ENCODE measurements around the gene SLC35F2.
"Not testable (repeated sequence)": the region's sequence is repeated elsewhere in the genome, so short reads cannot be mapped to it uniquely, and the experiment has no call there.

Gene SLC35F2, protein sequence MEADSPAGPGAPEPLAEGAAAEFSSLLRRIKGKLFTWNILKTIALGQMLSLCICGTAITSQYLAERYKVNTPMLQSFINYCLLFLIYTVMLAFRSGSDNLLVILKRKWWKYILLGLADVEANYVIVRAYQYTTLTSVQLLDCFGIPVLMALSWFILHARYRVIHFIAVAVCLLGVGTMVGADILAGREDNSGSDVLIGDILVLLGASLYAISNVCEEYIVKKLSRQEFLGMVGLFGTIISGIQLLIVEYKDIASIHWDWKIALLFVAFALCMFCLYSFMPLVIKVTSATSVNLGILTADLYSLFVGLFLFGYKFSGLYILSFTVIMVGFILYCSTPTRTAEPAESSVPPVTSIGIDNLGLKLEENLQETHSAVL

GRCh38 chr11:107858217-107859070 is at the start of gene SLC35F2:
SLC35F2 (minus strand) TSS chr11:107858787; CDS start chr11:107858767, 20 bp downstream.
- DNase-seq (ENCODE audit: extremely low spot score, insufficient read length, low read depth) (peak; percentile 65), FAIRE-seq (peak; percentile 92)

DNA sequence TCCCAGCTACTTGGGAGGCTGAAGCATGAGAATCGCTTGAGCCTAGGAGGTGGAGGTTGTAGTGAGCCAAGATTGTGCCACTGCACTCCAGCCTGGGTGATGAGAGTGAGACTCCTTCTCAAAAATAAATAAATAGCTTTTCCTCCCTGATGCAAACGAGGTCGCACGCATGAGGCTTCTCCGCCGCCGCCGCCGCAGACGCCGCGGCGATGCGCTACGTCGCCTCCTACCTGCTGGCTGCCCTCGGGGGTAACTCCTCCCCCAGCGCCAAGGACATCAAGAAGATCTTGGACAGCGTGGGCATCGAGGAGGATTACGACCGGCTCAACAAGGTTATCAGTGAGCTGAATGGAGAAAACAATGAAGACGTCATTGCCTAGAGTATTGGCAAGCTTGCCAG is 49.6 kb upstream of the SLC35F2 start:
- DNase-seq (ENCODE audit: extremely low spot score, insufficient read length, low read depth), result no peak
- no peak for FAIRE-seq

DNA sequence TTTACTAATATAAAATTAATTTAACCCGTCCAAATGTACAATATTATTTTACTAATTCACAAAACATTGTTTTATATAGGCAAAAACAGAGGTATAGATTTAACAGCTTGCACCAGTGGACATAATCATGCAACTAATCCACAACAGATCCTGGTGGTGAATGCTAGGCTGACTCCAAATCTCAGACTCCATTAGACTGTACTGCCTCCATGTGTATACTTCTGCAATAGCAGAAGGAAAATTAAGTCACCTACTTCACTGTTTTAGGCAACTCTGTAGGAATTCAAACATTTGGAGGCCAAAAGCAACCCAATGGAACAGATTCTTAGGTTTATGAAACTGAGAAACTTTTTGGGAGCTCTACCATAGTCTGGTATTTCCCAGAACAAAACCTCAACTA is 39.7 kb upstream of the SLC35F2 start:
- no peak for FAIRE-seq
- no peak for DNase-seq (ENCODE audit: extremely low spot score, insufficient read length, low read depth)

DNA sequence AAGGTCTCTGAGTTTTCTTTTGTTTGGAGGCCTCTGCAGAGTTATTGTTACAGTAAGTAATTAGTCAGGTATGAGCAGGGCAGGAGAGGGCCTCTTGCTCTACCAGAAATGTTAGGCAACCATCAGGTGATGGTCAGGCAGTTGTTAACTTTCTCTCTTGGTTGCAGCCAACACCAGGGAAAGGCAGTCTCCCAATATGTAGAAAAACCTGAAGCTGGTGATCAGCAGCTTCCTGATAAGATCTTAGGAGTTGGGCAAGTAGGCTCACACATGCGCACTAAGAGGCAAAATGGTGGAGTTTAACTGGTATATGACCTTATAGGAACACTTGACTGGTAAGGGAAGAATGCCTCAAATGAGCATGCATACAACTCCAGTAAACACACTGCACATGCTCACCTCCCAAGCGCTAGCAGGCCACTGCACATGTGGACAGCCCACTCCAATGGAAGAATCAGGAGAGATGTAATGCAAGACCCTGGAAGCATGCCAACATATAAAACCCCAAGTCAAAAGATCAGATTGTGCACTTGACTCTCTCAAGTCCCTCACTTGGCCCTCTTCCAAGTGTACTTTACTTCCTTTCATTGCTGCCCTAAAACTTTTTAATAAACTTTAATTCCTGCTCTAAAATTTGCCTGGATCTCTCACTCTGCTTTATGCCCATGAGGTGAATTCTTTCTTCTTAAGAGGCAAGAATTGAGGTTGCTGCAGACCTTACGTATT is 23.7 kb upstream of the SLC35F2 start:
- no peak for FAIRE-seq
- DNase-seq (ENCODE audit: extremely low spot score, insufficient read length, low read depth), result no peak

DNA sequence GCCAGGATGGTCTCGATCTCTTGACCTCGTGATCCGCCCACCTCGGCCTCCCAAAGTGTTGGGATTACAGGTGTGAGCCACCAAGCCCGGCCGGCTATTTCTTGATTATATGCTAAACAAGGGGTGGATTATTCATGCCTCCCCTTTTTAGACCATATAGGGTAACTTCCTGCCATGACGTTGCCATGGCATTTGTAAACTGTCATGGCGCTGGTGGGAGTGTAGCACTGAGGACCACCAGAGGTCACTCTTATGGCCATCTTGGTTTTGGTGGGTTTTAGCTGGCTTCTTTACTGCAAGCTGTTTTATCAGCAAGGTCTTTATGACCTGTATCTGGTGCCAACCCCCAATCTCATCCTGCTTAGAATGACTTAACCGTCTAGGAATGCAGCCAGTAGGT is 22.9 kb upstream of the SLC35F2 start:
- DNase-seq (ENCODE audit: extremely low spot score, insufficient read length, low read depth); FAIRE-seq: not testable (repeated sequence)

DNA sequence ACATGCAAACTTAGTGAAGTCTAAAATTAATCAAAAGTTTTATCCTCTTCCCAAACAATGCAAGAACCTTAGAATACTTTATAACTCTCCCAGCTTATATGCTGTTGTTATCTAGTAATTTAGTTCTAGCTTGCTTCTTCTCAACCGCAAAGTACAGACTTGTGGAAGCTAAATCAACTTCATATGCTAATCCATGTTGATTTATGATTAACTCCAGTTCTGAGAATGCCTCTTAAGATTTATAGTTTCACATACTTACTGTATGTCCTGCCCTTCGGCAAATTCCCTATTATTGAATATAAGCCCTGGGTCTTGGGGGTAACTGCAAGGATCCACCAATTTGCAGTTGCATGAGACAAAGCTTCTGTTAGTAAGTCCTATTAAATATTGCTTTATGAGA is 17.6 kb upstream of the SLC35F2 start:
- no peak for DNase-seq (ENCODE audit: extremely low spot score, insufficient read length, low read depth)
- FAIRE-seq, result no peak

- DNase-seq (ENCODE audit: extremely low spot score, insufficient read length, low read depth) (no peak), FAIRE-seq (no peak)
Observed at GRCh38 chr11:107864591-107864990, 6.0 kb upstream of the SLC35F2 start.

GRCh38 chr11:107860688-107861087 is 2.1 kb upstream of the SLC35F2 start:
- FAIRE-seq, result no peak

GRCh38 chr11:107860240-107860620 is 1.6 kb upstream of the SLC35F2 start:
- not testable (repeated sequence) for FAIRE-seq

More at GRCh38 chr11:107860688-107861087, 2.1 kb upstream of the SLC35F2 start:
- DNase-seq (ENCODE audit: extremely low spot score, insufficient read length, low read depth), result no peak

DNA sequence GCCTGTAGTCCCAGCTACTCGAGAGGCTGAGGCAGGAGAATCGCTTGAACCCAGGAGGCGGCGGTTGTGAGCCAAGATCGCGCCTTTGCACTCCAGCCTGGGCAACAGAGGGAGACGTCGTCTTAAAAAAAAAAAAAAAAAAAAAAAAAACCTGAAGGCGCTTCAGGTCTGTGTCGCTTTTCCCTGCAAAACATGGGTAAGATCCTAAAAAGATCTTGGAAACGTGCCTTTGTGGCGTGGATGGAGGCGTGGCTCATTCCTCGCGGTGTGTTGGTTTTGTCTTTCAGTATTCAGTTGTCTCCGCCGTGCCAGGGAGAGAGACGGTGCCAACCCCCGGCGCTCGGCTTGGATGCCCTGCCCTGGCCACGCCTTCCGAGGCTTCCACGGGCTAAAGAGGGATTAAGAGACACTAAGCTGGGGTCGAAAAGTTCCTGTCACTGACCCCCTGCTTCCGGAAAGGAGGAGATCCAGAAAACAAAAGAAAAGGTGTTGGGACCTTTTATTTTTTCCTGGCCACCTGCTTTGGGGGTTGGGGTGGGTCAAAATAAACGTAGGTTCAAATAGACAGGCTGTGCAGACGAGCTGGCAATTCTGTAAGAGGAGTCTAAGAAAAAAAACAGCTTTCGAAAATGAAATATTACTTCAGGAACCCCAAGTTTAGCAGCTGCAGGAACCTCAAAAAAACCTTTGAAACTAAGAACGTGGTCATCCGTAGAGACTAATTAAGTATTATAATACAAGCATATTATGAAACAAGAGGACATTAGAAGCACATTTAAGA is 1.1 kb upstream of the SLC35F2 start:
- FAIRE-seq (peak; percentile 29), DNase-seq (ENCODE audit: extremely low spot score, insufficient read length, low read depth) (no peak)

More at GRCh38 chr11:107860240-107860620, 1.6 kb upstream of the SLC35F2 start:
- not testable (repeated sequence) for DNase-seq (ENCODE audit: extremely low spot score, insufficient read length, low read depth)

- peak; percentile 18 for FAIRE-seq
- no peak for DNase-seq (ENCODE audit: extremely low spot score, insufficient read length, low read depth)
Observed at GRCh38 chr11:107857550-107858216, 904 bp downstream of the SLC35F2 start.

DNA sequence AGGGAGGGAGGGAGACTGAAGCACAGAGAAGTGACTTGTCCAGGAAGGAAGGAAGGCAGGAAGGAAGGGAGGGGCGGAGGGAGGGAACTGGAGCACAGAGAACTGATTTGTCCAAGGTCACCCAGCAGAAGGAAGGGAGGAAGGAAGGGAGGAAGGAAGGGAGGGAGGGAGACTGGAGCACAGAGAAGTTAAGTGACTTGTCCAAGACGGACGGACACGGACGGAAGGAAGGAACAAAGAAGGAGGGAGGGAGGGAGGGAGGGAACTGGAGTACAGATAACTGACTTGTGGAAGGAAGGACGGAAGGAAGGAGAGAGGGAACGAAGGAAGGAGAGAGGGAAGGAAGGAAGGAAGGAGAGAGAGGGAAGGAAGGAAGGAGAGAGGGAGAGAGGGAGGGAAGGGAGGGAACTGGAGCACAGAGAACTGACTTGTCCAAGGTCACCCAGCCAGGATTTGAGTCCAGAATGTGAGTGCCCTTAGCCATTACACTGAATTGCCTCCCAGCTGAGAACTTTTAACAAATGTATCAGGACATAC is 1.5 kb downstream of the SLC35F2 start:
- FAIRE-seq, result no peak
- no peak for DNase-seq (ENCODE audit: extremely low spot score, insufficient read length, low read depth)

GRCh38 chr11:107856180-107856980 is 2.2 kb downstream of the SLC35F2 start:
- DNase-seq (ENCODE audit: extremely low spot score, insufficient read length, low read depth) (no peak), FAIRE-seq (no peak)

GRCh38 chr11:107853070-107853469 is 5.5 kb downstream of the SLC35F2 start:
- DNase-seq (ENCODE audit: extremely low spot score, insufficient read length, low read depth), result no peak
- FAIRE-seq, result no peak

DNA sequence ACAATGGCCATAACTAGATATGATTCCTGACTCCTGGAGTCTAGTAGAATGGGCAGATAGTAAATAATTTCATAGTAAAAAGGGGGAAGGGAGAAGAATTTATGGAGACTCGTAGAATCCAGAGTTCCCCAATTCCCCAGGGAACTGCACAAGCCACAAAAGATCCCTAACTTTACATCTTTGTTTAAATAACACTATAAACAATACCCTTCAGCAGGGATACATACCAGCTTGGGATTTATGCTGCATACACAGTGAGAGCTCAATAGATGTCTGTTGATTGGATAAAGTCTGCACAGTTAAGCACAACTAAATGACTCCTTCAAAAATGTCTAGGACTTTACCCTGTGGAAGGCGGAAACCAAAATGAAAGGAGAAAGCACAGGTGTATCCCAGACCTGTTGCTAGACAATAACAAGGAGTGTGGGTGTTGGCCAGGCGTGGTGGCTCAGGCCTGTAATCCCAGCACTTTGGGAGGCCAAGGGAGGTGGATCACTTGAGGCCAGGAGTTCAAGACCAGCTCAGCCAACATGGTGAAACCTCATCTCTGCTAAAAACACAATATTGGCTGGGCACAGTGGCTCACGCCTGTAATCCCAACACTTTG is 6.8 kb downstream of the SLC35F2 start:
- DNase-seq (ENCODE audit: extremely low spot score, insufficient read length, low read depth), result no peak
- no peak for FAIRE-seq

GRCh38 chr11:107849790-107850189 is 8.8 kb downstream of the SLC35F2 start:
- DNase-seq (ENCODE audit: extremely low spot score, insufficient read length, low read depth), result no peak

GRCh38 chr11:107848345-107848744 is 10.2 kb downstream of the SLC35F2 start:
- FAIRE-seq, result no peak
- no peak for DNase-seq (ENCODE audit: extremely low spot score, insufficient read length, low read depth)

More at GRCh38 chr11:107849790-107850189, 8.8 kb downstream of the SLC35F2 start:
- FAIRE-seq, result no peak

- DNase-seq (ENCODE audit: extremely low spot score, insufficient read length, low read depth), result no peak
- FAIRE-seq, result no peak
Observed at GRCh38 chr11:107847184-107847583, 11.4 kb downstream of the SLC35F2 start.
